SU-DHL-6 (cell line): ENCODE measurements around the gene TMEM9.

Source experiments
- H2AFZ ChIP-seq: fragments of 200-600 bp; sonication (generic); 2 replicates; pipeline ENCODE4 v1.6.1; 2014; ENCODE audit warnings: low read depth, mild to moderate bottlenecking, moderate library complexity, mixed read lengths, antibody characterized with exemption, low read length; ENCODE audit not compliant: severe bottlenecking
- H3F3A ChIP-seq: fragments of 200-600 bp; shearing (Covaris generic); 2 replicates; pipeline ENCODE4 v1.6.0; 2016; ENCODE audit warnings: antibody characterized with exemption, mild to moderate bottlenecking; ENCODE audit not compliant: insufficient read depth
- H3K27ac ChIP-seq: fragments of 200-600 bp; sonication (generic); 2 replicates; pipeline ENCODE4 v1.5.1; 2016; ENCODE audit warnings: low read depth, mild to moderate bottlenecking, low read length, moderate library complexity, mixed read lengths
- H3K27me3 ChIP-seq: fragments of 200-600 bp; sonication (generic), shearing (Covaris generic); 2 replicates; pipeline ENCODE4 v1.6.0; 2014; ENCODE audit warnings: mild to moderate bottlenecking, low read length
- H3K36me3 ChIP-seq: fragments of 200-600 bp; sonication (generic); 2 replicates; pipeline ENCODE4 v1.6.1; 2014; ENCODE audit warnings: mild to moderate bottlenecking, low read length, mixed read lengths
- H3K4me2 ChIP-seq: fragments of 300-600, 200-600 bp; shearing (Covaris generic), sonication (generic); 2 replicates; pipeline ENCODE4 v1.6.0; 2014; ENCODE audit warnings: low read length, low read depth, mild to moderate bottlenecking; ENCODE audit not compliant: poor library complexity, severe bottlenecking
- H3K4me3 ChIP-seq: fragments of 200-600 bp; sonication (generic); 2 replicates; pipeline ENCODE4 v1.5.1; 2014; ENCODE audit warnings: antibody characterized with exemption, low read length, mild to moderate bottlenecking, mixed read lengths; ENCODE audit not compliant: insufficient read depth, poor library complexity, severe bottlenecking
- H3K79me2 ChIP-seq: fragments of 200-600 bp; sonication (generic); 2 replicates; pipeline ENCODE4 v1.6.1; 2014; ENCODE audit warnings: mild to moderate bottlenecking, low read length, moderate library complexity; ENCODE audit not compliant: insufficient read depth
- H3K9ac ChIP-seq: fragments of 200-600 bp; sonication (generic); 2 replicates; pipeline ENCODE4 v1.7.0; 2014; ENCODE audit warnings: mild to moderate bottlenecking, low read length
- H3K9me2 ChIP-seq: fragments of 200-600 bp; sonication (generic); replicated peaks from 2 replicates; pipeline ENCODE4 v1.6.1; 2014; ENCODE audit warnings: low read length; ENCODE audit not compliant: insufficient read depth
- H3K9me3 ChIP-seq: fragments of 200-600 bp; sonication (generic); 2 replicates; pipeline ENCODE4 v1.6.1; 2014; ENCODE audit warnings: low read length, mixed read lengths; ENCODE audit not compliant: insufficient read depth
- H4K20me1 ChIP-seq: fragments of 200-600 bp; sonication (generic); 2 replicates; pipeline ENCODE4 v1.6.1; 2014; ENCODE audit warnings: low read depth, mild to moderate bottlenecking, antibody characterized with exemption, low read length, moderate library complexity, mixed read lengths
- CTCF ChIP-seq: fragments of 200-600 bp; sonication (generic); IDR thresholded peaks from one replicate; pipeline ENCODE4 v1.5.1; 2017; ENCODE audit warnings: antibody characterized with exemption, mild to moderate bottlenecking, low read length, moderate library complexity; ENCODE audit not compliant: insufficient read depth, poor library complexity, severe bottlenecking
- EZH2phosphoT487 ChIP-seq: fragments of 200-600 bp; sonication (generic), shearing (Covaris generic); conservative IDR thresholded peaks from 2 replicates; pipeline ENCODE4 v1.6.1; 2018; ENCODE audit warnings: mild to moderate bottlenecking, antibody characterized with exemption, low read length, moderate library complexity, mixed read lengths

Gene TMEM9

GRCh38 chr1:201091256-201091655 lies 63.0 kb downstream of the TMEM9 start:
- no peak overlapping the region for H2AFZ ChIP-seq
- no peaks in the 10 kb centered on the region for H3K9me2 ChIP-seq
- no peak overlapping the region for H3K27ac ChIP-seq
- H3K4me3 ChIP-seq, result no peak overlapping the region
- no peak overlapping the region for H3K4me2 ChIP-seq
- H3F3A ChIP-seq, result no peaks in the 10 kb centered on the region
- no peaks in the 10 kb centered on the region for H3K79me2 ChIP-seq
- TF ChIP-seq EZH2phosphoT487 (no peak), CTCF (no peak)
- H4K20me1 ChIP-seq, result no peaks in the 10 kb centered on the region
- no peaks in the 10 kb centered on the region for H3K27me3 ChIP-seq
- no peaks in the 10 kb centered on the region for H3K36me3 ChIP-seq
- H3K9ac ChIP-seq, result no peak overlapping the region
- no peaks in the 10 kb centered on the region for H3K9me3 ChIP-seq

- H3K4me2 ChIP-seq, result no peak overlapping the region
- no peaks in the 10 kb centered on the region for H3K9me3 ChIP-seq
- no peak overlapping the region for H2AFZ ChIP-seq
- H4K20me1 ChIP-seq, result no peaks in the 10 kb centered on the region
- H3K4me3 ChIP-seq, result no peak overlapping the region
- no peaks in the 10 kb centered on the region for H3K9me2 ChIP-seq
- no peaks in the 10 kb centered on the region for H3F3A ChIP-seq
- H3K79me2 ChIP-seq, result no peaks in the 10 kb centered on the region
- H3K27me3 ChIP-seq, result no peaks in the 10 kb centered on the region
- no peak overlapping the region for H3K27ac ChIP-seq
- TF ChIP-seq CTCF (no peak), EZH2phosphoT487 (no peak)
- no peaks in the 10 kb centered on the region for H3K36me3 ChIP-seq
- H3K9ac ChIP-seq, result no peak overlapping the region
These were observed 63.7 kb downstream of the TMEM9 start for GRCh38 chr1:201090541-201090940.

- H3K27me3 ChIP-seq, result no peaks in the 10 kb centered on the region
- no peak overlapping the region for H3K4me3 ChIP-seq
- no peaks in the 10 kb centered on the region for H3F3A ChIP-seq
- no peak overlapping the region for H3K9ac ChIP-seq
- no peak overlapping the region for H2AFZ ChIP-seq
- H4K20me1 ChIP-seq, result no peaks in the 10 kb centered on the region
- no peaks in the 10 kb centered on the region for H3K9me3 ChIP-seq
- no peak for TF ChIP-seq EZH2phosphoT487
- no peak for TF ChIP-seq CTCF
- H3K79me2 ChIP-seq, result no peaks in the 10 kb centered on the region
- H3K36me3 ChIP-seq, result no peaks in the 10 kb centered on the region
- H3K27ac ChIP-seq, result no peak overlapping the region
- no peak overlapping the region for H3K4me2 ChIP-seq
- H3K9me2 ChIP-seq, result no peaks in the 10 kb centered on the region
These were observed 64.7 kb downstream of the TMEM9 start for GRCh38 chr1:201089596-201089995.
